ENCODE measurements around the gene RBMS3. TPM values are rescaled to one million over a fixed set of nuclear protein-coding genes. Genes with fewer than 3 reads are reported as not detected.

Gene RBMS3
- total and polyA plus RNA-seq, 2 donors: 12.8 to 19.9 TPM

GRCh38 chr3:29949131-29949530 lies 668.3 kb downstream of the RBMS3 start:
- no peak overlapping the region for H3K4me3 ChIP-seq (ENCODE audit: low read length in 2 of 2)
- 85% methylated on average over 1 of the region's 1 CpG for WGBS
- no peaks in the 10 kb centered on the region for H3K4me1 ChIP-seq (ENCODE audit: control insufficient read depth in 2 of 2, insufficient read depth in 2 of 2, low read length in 2 of 2)
- H3K27me3 ChIP-seq (ENCODE audit: control insufficient read depth in 2 of 2, insufficient read depth in 1 of 2, low read length in 1 of 2): no peaks in the 10 kb centered on the region
- no peaks in the 10 kb centered on the region for H3K36me3 ChIP-seq (ENCODE audit: control insufficient read depth in 2 of 2, insufficient read depth in 2 of 2, low read length in 1 of 2)
- no peak overlapping the region for H3K27ac ChIP-seq (ENCODE audit: low read depth in 1 of 2, low read length in 1 of 2)
- no peaks in the 10 kb centered on the region for H3K9me3 ChIP-seq (ENCODE audit: control insufficient read depth in 2 of 2, insufficient read depth in 1 of 2, low read length in 1 of 2)
- no peak for DNase-seq (ENCODE audit: low read depth in 6 of 9, low spot score in 9 of 9)

GRCh38 chr3:29949940-29950616 lies 669.2 kb downstream of the RBMS3 start:
- 95% methylated on average over 11 of the region's 11 CpGs for WGBS
- no peaks in the 10 kb centered on the region for H3K36me3 ChIP-seq (ENCODE audit: control insufficient read depth in 2 of 2, insufficient read depth in 2 of 2, low read length in 1 of 2)
- no peaks in the 10 kb centered on the region for H3K27me3 ChIP-seq (ENCODE audit: control insufficient read depth in 2 of 2, insufficient read depth in 1 of 2, low read length in 1 of 2)
- H3K4me1 ChIP-seq (ENCODE audit: control insufficient read depth in 2 of 2, insufficient read depth in 2 of 2, low read length in 2 of 2): no peaks in the 10 kb centered on the region
- DNase-seq (ENCODE audit: low read depth in 6 of 9, low spot score in 9 of 9): no peak
- no peak overlapping the region for H3K4me3 ChIP-seq (ENCODE audit: low read length in 2 of 2)
- no peak overlapping the region for H3K27ac ChIP-seq (ENCODE audit: low read depth in 1 of 2, low read length in 1 of 2)
- no peaks in the 10 kb centered on the region for H3K9me3 ChIP-seq (ENCODE audit: control insufficient read depth in 2 of 2, insufficient read depth in 1 of 2, low read length in 1 of 2)

GRCh38 chr3:29952431-29952830 lies 671.6 kb downstream of the RBMS3 start:
- Histone ChIP-seq H3K4me1 (ENCODE audit: control insufficient read depth in 2 of 2, insufficient read depth in 2 of 2, low read length in 2 of 2) (no peaks in the 10 kb centered on the region), H3K27me3 (ENCODE audit: control insufficient read depth in 2 of 2, insufficient read depth in 1 of 2, low read length in 1 of 2) (no peaks in the 10 kb centered on the region), H3K36me3 (ENCODE audit: control insufficient read depth in 2 of 2, insufficient read depth in 2 of 2, low read length in 1 of 2) (no peaks in the 10 kb centered on the region), H3K27ac (ENCODE audit: low read depth in 1 of 2, low read length in 1 of 2) (no peak overlapping the region), H3K4me3 (ENCODE audit: low read length in 2 of 2) (no peak overlapping the region), H3K9me3 (ENCODE audit: control insufficient read depth in 2 of 2, insufficient read depth in 1 of 2, low read length in 1 of 2) (no peaks in the 10 kb centered on the region)
- WGBS: 99% methylated on average over 1 of the region's 1 CpG
- DNase-seq (ENCODE audit: low read depth in 6 of 9, low spot score in 9 of 9): no peak

GRCh38 chr3:29955413-29955812 lies 674.5 kb downstream of the RBMS3 start:
- H3K9me3 ChIP-seq (ENCODE audit: control insufficient read depth in 2 of 2, insufficient read depth in 1 of 2, low read length in 1 of 2): no peaks in the 10 kb centered on the region
- WGBS: 87% methylated on average over 1 of the region's 1 CpG
- H3K27ac ChIP-seq (ENCODE audit: low read depth in 1 of 2, low read length in 1 of 2): no peak overlapping the region
- no peaks in the 10 kb centered on the region for H3K27me3 ChIP-seq (ENCODE audit: control insufficient read depth in 2 of 2, insufficient read depth in 1 of 2, low read length in 1 of 2)
- no peak for DNase-seq (ENCODE audit: low read depth in 6 of 9, low spot score in 9 of 9)
- no peaks in the 10 kb centered on the region for H3K36me3 ChIP-seq (ENCODE audit: control insufficient read depth in 2 of 2, insufficient read depth in 2 of 2, low read length in 1 of 2)
- H3K4me3 ChIP-seq (ENCODE audit: low read length in 2 of 2): no peak overlapping the region
- H3K4me1 ChIP-seq (ENCODE audit: control insufficient read depth in 2 of 2, insufficient read depth in 2 of 2, low read length in 2 of 2): no peaks in the 10 kb centered on the region

- no peaks in the 10 kb centered on the region for H3K27me3 ChIP-seq (ENCODE audit: control insufficient read depth in 2 of 2, insufficient read depth in 1 of 2, low read length in 1 of 2)
- no peaks in the 10 kb centered on the region for H3K36me3 ChIP-seq (ENCODE audit: control insufficient read depth in 2 of 2, insufficient read depth in 2 of 2, low read length in 1 of 2)
- H3K9me3 ChIP-seq (ENCODE audit: control insufficient read depth in 2 of 2, insufficient read depth in 1 of 2, low read length in 1 of 2): no peaks in the 10 kb centered on the region
- no peaks in the 10 kb centered on the region for H3K4me1 ChIP-seq (ENCODE audit: control insufficient read depth in 2 of 2, insufficient read depth in 2 of 2, low read length in 2 of 2)
- WGBS: 93% methylated on average over 1 of the region's 1 CpG
- no peak for DNase-seq (ENCODE audit: low read depth in 6 of 9, low spot score in 9 of 9)
- no peak overlapping the region for H3K4me3 ChIP-seq (ENCODE audit: low read length in 2 of 2)
- no peak overlapping the region for H3K27ac ChIP-seq (ENCODE audit: low read depth in 1 of 2, low read length in 1 of 2)
Observed at GRCh38 chr3:29958816-29959215, 677.9 kb downstream of the RBMS3 start.

GRCh38 chr3:29971895-29972294 lies 691.0 kb downstream of the RBMS3 start:
- H3K36me3 ChIP-seq (ENCODE audit: control insufficient read depth in 2 of 2, insufficient read depth in 2 of 2, low read length in 1 of 2): no peaks in the 10 kb centered on the region
- 88% methylated on average over 2 of the region's 2 CpGs for WGBS
- H3K4me1 ChIP-seq (ENCODE audit: control insufficient read depth in 2 of 2, insufficient read depth in 2 of 2, low read length in 2 of 2): no peaks in the 10 kb centered on the region
- no peak overlapping the region for H3K27ac ChIP-seq (ENCODE audit: low read depth in 1 of 2, low read length in 1 of 2)
- H3K9me3 ChIP-seq (ENCODE audit: control insufficient read depth in 2 of 2, insufficient read depth in 1 of 2, low read length in 1 of 2): peaks cover 0 to 4% of the 10 kb centered on the region in 2 donors
- no peak for DNase-seq (ENCODE audit: low read depth in 6 of 9, low spot score in 9 of 9)
- no peaks in the 10 kb centered on the region for H3K27me3 ChIP-seq (ENCODE audit: control insufficient read depth in 2 of 2, insufficient read depth in 1 of 2, low read length in 1 of 2)
- H3K4me3 ChIP-seq (ENCODE audit: low read length in 2 of 2): no peak overlapping the region

- no peaks in the 10 kb centered on the region for H3K4me1 ChIP-seq (ENCODE audit: control insufficient read depth in 2 of 2, insufficient read depth in 2 of 2, low read length in 2 of 2)
- H3K4me3 ChIP-seq (ENCODE audit: low read length in 2 of 2): no peak overlapping the region
- peaks cover 0 to 4% of the 10 kb centered on the region in 2 donors for H3K9me3 ChIP-seq (ENCODE audit: control insufficient read depth in 2 of 2, insufficient read depth in 1 of 2, low read length in 1 of 2)
- WGBS: 72% methylated on average over 3 of the region's 3 CpGs
- H3K36me3 ChIP-seq (ENCODE audit: control insufficient read depth in 2 of 2, insufficient read depth in 2 of 2, low read length in 1 of 2): no peaks in the 10 kb centered on the region
- DNase-seq (ENCODE audit: low read depth in 6 of 9, low spot score in 9 of 9): no peak
- H3K27me3 ChIP-seq (ENCODE audit: control insufficient read depth in 2 of 2, insufficient read depth in 1 of 2, low read length in 1 of 2): no peaks in the 10 kb centered on the region
- H3K27ac ChIP-seq (ENCODE audit: low read depth in 1 of 2, low read length in 1 of 2): no peak overlapping the region
Observed at GRCh38 chr3:29972320-29972993, 691.6 kb downstream of the RBMS3 start.

GRCh38 chr3:29973763-29974162 lies 692.9 kb downstream of the RBMS3 start:
- Histone ChIP-seq H3K4me3 (ENCODE audit: low read length in 2 of 2) (no peak overlapping the region), H3K9me3 (ENCODE audit: control insufficient read depth in 2 of 2, insufficient read depth in 1 of 2, low read length in 1 of 2) (no peaks in the 10 kb centered on the region), H3K27me3 (ENCODE audit: control insufficient read depth in 2 of 2, insufficient read depth in 1 of 2, low read length in 1 of 2) (no peaks in the 10 kb centered on the region), H3K27ac (ENCODE audit: low read depth in 1 of 2, low read length in 1 of 2) (no peak overlapping the region), H3K36me3 (ENCODE audit: control insufficient read depth in 2 of 2, insufficient read depth in 2 of 2, low read length in 1 of 2) (no peaks in the 10 kb centered on the region), H3K4me1 (ENCODE audit: control insufficient read depth in 2 of 2, insufficient read depth in 2 of 2, low read length in 2 of 2) (no peaks in the 10 kb centered on the region)
- 97% methylated on average over 1 of the region's 1 CpG for WGBS
- DNase-seq (ENCODE audit: low read depth in 6 of 9, low spot score in 9 of 9): no peak

GRCh38 chr3:29976871-29977270 lies 696.0 kb downstream of the RBMS3 start:
- no peak overlapping the region for H3K27ac ChIP-seq (ENCODE audit: low read depth in 1 of 2, low read length in 1 of 2)
- H3K27me3 ChIP-seq (ENCODE audit: control insufficient read depth in 2 of 2, insufficient read depth in 1 of 2, low read length in 1 of 2): no peaks in the 10 kb centered on the region
- no peaks in the 10 kb centered on the region for H3K9me3 ChIP-seq (ENCODE audit: control insufficient read depth in 2 of 2, insufficient read depth in 1 of 2, low read length in 1 of 2)
- H3K4me3 ChIP-seq (ENCODE audit: low read length in 2 of 2): no peak overlapping the region
- DNase-seq (ENCODE audit: low read depth in 6 of 9, low spot score in 9 of 9): no peak
- WGBS: 86% methylated on average over 5 of the region's 5 CpGs
- H3K4me1 ChIP-seq (ENCODE audit: control insufficient read depth in 2 of 2, insufficient read depth in 2 of 2, low read length in 2 of 2): no peaks in the 10 kb centered on the region
- no peaks in the 10 kb centered on the region for H3K36me3 ChIP-seq (ENCODE audit: control insufficient read depth in 2 of 2, insufficient read depth in 2 of 2, low read length in 1 of 2)
